Gastrocnemius medialis (tissue), 4 donors: Measurements from ENCODE around the gene HOXB8. TPM values are rescaled to one million over a fixed set of nuclear protein-coding genes. Genes with fewer than 3 reads are reported as not detected.

ENCODE experiments used
- ATAC-seq, 2 donors: fragments of 150-250 bp; one replicate each; pipeline ENCODE4 v1.9.1; 2016
- DNase-seq, 2 donors: peaks; one replicate each; pipeline ENCODE4 v3.0.0-alpha.2; 2019
- H3K27ac ChIP-seq, 4 donors: fragments of 200-600 bp; sonication (generic); 1 replicate in 1 of 4; 2 replicates in 3 of 4; pipeline ENCODE4 v1.5.1; 2016 to 2018; ENCODE audit warnings: mild to moderate bottlenecking in 2 of 4, moderate library complexity in 1 of 4
- H3K27me3 ChIP-seq, 3 donors: fragments of 200-600 bp; sonication (generic) in 2 of 3; 1 replicate in 1 of 3; 2 replicates in 2 of 3; pipeline versions ENCODE4 v1.5.1 to v1.6.0; 2016 to 2019; ENCODE audit warnings: mild to moderate bottlenecking in 1 of 3, moderate library complexity in 1 of 3
- H3K36me3 ChIP-seq, 2 donors: fragments of 200-600 bp; sonication (generic) in 1 of 2; one replicate each; pipeline ENCODE4 v1.5.1; 2017 to 2018
- H3K4me1 ChIP-seq, 2 donors: fragments of 200-600 bp; sonication (generic) in 1 of 2; one replicate each; pipeline ENCODE4 v1.5.1; 2016 to 2017; ENCODE audit warnings: mild to moderate bottlenecking in 2 of 2
- H3K4me3 ChIP-seq, 4 donors: fragments of 200-600 bp; sonication (generic) in 3 of 4; 1 replicate in 1 of 4; 2 replicates in 3 of 4; pipeline ENCODE4 v1.5.1; 2016 to 2019; ENCODE audit warnings: mild to moderate bottlenecking in 2 of 4
- H3K9me3 ChIP-seq, 3 donors: fragments of 200-600 bp; sonication (generic) in 2 of 3; 1 replicate in 1 of 3; 2 replicates in 2 of 3; pipeline ENCODE4 v1.5.1; 2016 to 2019
- CTCF ChIP-seq, 5 experiments: fragments of 450-650 bp in 3 of 5; fragments of 200-600 bp in 2 of 5; sonication (generic) in 2 of 5; IDR thresholded peaks in 4 of 5; conservative IDR thresholded peaks in 1 of 5; 1 replicate in 4 of 5; 2 replicates in 1 of 5; pipeline ENCODE4 v1.5.1; 2016 to 2019; ENCODE audit warnings: antibody characterized with exemption in 5 of 5, mild to moderate bottlenecking in 3 of 5, moderate library complexity in 3 of 5
- POLR2A ChIP-seq, 2 donors: fragments of 450-650 bp; IDR thresholded peaks; one replicate each; pipeline ENCODE4 v1.6.1; 2017; ENCODE audit warnings: antibody characterized with exemption in 2 of 2, mild to moderate bottlenecking in 2 of 2, moderate library complexity in 2 of 2
- in situ Hi-C, 4 donors: fragments of 200-750 bp; cut with MboI; loops; one replicate each; pipeline versions ENCODE4 v1.15.0 to v1.8.0; 2017; ENCODE audit warnings: low sequenced_read_pairs in 4 of 4
- intact Hi-C: fragments of 100-400 bp; cut with DNase I; formaldehyde crosslinking; loops from one replicate; pipeline ENCODE4 v1.15.1; 2023; ENCODE audit warnings: low total_unique reads
- total RNA-seq, 4 donors: library from RNA; depleted of rRNA; stranded (reverse); fragments of >200 nt; gene quantifications; one replicate each; pipeline versions ENCODE4 v1.1.0 to v1.2.3, GENCODE V29; 2016

The HOXB8 gene
- total RNA-seq, 4 donors from 2014 or later = 0.27 TPM; not detected in 3

DNA sequence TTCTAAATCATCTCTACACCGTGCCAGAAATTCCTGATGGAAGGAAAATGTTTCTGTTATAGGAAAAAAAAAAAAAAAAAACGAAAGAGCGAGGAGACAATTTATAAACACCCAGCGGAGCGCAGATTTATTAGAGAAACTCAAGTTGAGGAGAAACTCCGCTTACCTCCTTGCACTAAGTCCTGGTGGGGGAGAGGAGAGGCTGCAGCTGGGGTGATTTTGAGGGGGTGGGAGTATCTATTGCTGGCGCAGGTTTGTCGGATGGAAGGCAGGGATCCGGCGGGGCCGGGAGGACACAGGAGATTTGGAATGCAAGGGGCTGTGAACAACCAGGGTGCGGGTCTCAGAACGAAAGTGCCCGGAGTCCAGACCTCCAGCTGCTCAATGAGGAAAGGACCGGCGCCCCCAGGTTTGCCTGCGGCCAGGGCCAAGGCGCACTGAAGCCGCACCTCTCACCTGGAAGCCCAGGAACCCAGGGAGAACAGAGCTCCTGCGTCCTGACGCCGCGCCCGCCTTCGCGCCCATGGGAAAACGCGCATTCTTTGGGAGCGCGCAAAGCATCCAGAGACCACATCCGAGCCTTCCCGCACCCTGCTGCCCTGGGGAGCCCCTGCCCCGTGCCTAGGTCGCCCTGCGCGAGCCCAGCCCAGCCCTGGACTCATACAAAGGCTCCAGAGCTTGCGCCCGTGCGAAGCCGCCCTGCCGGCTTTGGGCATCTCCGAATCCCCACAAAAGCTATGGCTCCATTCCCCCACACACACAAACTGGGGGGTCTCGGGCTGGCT is 2.6 kb upstream of the HOXB8 start:
- intact Hi-C loops (loop anchor here (2.0 to 5.0 kb wide), 3 partner anchors 280 to 590 kb away; no protein-coding TSS in a partner anchor), in situ Hi-C loops (no loop called here)
- Histone ChIP-seq H3K4me3 (no peak overlapping the region), H3K27me3 (peaks cover 97 to 98% (median 97%) of the 10 kb centered on the region in 3 donors), H3K9me3 (no peaks in the 10 kb centered on the region), H3K4me1 (peaks cover 0 to 1% of the 10 kb centered on the region in 2 donors), H3K36me3 (no peaks in the 10 kb centered on the region), H3K27ac (no peak overlapping the region)
- DNase-seq (no peak), ATAC-seq (no peak)
- no peak for TF ChIP-seq CTCF (IDR thresholded peaks at IDR 0.05 in 4 of 5, conservative IDR thresholded peaks at IDR 0.05 in 1 of 5)
- TF ChIP-seq POLR2A (IDR thresholded peaks at IDR 0.05) = no peak

GRCh38 chr17:48616717-48617470 is 1.8 kb upstream of the HOXB8 start:
- Histone ChIP-seq H3K27ac (no peak overlapping the region), H3K9me3 (no peaks in the 10 kb centered on the region), H3K4me1 (peaks cover 3 to 9% of the 10 kb centered on the region in 2 donors), H3K36me3 (no peaks in the 10 kb centered on the region), H3K4me3 (no peak overlapping the region), H3K27me3 (peaks cover 97 to 98% (median 97%) of the 10 kb centered on the region in 3 donors)
- intact Hi-C loops (loop anchor here (5.0 kb wide), 2 partner anchors 280 to 590 kb away; no protein-coding TSS in a partner anchor), in situ Hi-C loops (no loop called here)
- TF ChIP-seq POLR2A (IDR thresholded peaks at IDR 0.05) (no peak), CTCF (IDR thresholded peaks at IDR 0.05 in 4 of 5, conservative IDR thresholded peaks at IDR 0.05 in 1 of 5) (no peak)
- DNase-seq = no peak
- no peak for ATAC-seq

DNA sequence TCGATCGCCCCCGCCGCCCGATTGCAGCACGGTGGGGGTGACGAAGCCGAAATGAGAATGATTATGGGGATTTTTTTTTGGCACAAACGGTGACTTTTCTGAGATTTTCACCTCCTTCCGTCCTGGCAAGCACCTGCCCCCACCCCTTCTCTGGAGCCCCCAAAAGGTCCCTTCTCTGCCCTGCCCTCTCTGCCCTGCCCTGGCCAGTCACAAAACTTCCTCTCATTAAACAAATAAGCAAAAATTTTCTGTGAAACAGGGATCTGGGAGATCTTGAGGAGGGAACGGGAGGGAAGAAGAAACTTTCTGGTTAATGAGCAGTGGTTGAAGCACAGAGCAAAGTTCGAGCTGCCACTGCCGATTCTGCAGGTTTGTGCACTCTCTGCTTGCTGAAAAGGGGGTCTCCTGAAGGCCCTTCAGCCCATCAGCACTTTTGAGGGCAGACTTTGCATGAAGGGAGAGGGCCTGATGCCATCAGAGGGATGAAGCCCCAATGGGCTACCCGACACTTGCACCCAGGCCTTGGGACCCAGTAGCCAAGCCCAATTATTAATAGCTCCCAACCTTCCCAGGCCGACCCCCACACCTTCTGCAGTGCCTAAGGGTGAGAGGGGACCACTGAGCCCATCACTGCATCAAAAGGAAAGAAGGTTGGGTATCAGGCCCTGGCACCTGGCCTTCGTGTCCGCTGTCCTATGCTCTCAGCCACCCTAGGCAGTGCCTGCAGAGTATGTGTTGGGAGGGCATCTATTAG is 1.0 kb upstream of the HOXB8 start:
- no peaks in the 10 kb centered on the region for H3K9me3 ChIP-seq
- TF ChIP-seq POLR2A (IDR thresholded peaks at IDR 0.05) (no peak), CTCF (IDR thresholded peaks at IDR 0.05 in 4 of 5, conservative IDR thresholded peaks at IDR 0.05 in 1 of 5) (no peak)
- peaks cover 93 to 97% (median 97%) of the 10 kb centered on the region in 3 donors for H3K27me3 ChIP-seq
- H3K4me1 ChIP-seq = peaks cover 4 to 14% of the 10 kb centered on the region in 2 donors
- ATAC-seq = no peak
- H3K36me3 ChIP-seq = no peaks in the 10 kb centered on the region
- H3K4me3 ChIP-seq = no peak overlapping the region
- no peak for DNase-seq
- H3K27ac ChIP-seq = no peak overlapping the region
- intact Hi-C loops = loop anchor here (5.0 kb wide), 2 partner anchors 279 to 589 kb away; no protein-coding TSS in a partner anchor
- in situ Hi-C loops = no loop called here

- Histone ChIP-seq H3K27ac (peak overlapping the region in 2 of 4 donors; percentile 65 to 66), H3K4me3 (peak overlapping the region; percentile 17 to 64 (median 37)), H3K9me3 (no peaks in the 10 kb centered on the region), H3K27me3 (peaks cover 93 to 97% (median 97%) of the 10 kb centered on the region in 3 donors), H3K4me1 (peaks cover 4 to 27% of the 10 kb centered on the region in 2 donors), H3K36me3 (no peaks in the 10 kb centered on the region)
- DNase-seq (no peak), ATAC-seq (no peak)
- in situ Hi-C loops = no loop called here
- TF ChIP-seq POLR2A (IDR thresholded peaks at IDR 0.05) = no peak
- no peak for TF ChIP-seq CTCF (IDR thresholded peaks at IDR 0.05 in 4 of 5, conservative IDR thresholded peaks at IDR 0.05 in 1 of 5)
- intact Hi-C loops = no loop called here
Measured at GRCh38 chr17:48613862-48614694, 1.0 kb downstream of the HOXB8 start.
